Fibroblast of skin of back (primary cell): ENCODE data around the gene FRMD7.
A peak's percentile ranks its signal among the peaks of the same experiment; 100 is the strongest.
"Not testable (repeated sequence)": the region's sequence is repeated elsewhere in the genome, so short reads cannot be mapped to it uniquely, and the experiment has no call there.

ENCODE experiments used
- DNase-seq: peaks from one replicate; pipeline ENCODE4 v3.0.0-alpha.2; 2013

FRMD7 gene

DNA sequence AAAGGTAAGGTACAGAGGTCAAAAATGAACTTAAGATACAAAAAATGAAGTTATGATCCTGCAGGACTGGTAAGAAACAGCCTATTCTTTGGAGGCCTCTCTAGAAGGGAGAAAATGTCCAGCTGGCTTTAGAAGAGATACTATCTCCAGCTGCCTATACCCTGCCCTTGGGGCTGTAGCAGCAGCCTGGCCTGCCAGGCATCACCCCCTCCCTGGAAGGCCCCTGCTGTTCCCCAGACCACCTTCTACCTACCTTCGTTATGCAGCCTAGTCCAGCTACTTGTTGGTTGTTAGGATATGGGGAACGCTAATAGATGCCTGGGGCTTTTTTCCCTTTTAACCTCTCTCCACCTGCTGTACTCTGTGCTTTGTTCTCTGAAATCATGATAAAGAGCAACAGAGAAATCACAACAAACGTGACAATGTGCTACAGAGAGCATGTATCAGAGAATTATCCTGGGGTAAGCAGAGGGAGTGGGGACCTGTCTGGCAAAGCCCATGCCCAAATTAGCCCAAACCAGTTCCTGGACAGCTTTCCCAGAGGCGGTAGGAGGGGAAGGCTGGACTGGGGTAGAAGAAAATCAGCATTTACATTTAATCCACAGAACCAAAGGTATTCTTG is 34.5 kb downstream of the FRMD7 start:
- DNase-seq = no peak

- DNase-seq = peak; percentile 61
These were observed 35.3 kb downstream of the FRMD7 start for GRCh38 chrX:132092439-132093065.

DNA sequence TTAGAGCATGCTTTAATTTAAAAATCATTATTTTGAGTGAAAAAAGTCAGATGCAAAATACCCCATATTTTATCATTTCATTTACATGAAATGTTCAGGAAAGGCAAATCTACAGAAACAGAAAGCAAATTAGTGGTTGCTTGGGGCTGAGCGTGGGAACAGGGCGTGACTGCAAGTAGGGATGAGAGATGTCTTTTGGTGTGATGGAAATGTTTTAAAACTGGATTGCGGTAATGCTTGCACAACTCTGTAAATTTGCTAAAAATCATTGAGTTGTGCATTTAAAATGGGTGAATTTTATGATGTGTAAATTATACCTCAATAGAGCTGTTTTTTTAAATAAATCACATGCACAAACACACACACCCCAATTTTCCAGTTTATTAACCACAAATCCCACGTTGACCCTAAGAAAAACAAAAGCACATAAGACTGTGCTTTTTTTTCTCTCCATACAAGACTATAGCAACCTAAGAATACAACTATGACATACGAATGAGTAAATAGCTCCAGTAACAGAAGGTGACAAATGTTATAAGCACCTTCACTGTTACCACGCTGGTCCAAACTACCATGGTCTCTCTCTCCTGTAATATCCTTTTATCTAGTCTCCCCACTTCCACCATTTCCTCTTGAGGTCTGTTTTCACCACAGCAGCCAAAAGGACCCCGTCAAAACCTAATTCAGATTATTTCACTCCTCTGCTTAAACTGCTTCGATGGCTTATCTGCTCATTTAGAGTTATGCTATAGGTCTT is 37.2 kb downstream of the FRMD7 start:
- no peak for DNase-seq

DNA sequence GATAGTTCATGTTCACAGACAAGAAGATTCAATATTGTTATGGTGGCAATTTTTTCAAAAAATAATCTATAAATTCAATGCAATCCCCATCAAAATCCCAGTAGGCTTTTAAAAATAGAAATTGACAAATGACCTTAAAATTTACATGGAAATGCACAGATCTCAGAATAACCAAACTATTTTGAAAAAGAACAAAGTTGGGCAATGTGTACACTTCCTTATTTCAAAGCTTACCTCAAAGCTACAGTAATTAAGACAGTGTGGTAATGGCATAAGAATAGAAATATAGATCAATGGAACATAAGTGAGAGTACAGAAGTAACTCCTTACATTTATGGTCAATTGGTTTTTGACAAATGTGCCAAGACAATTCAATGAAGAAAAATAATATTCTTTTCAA is 39.0 kb downstream of the FRMD7 start:
- no peak for DNase-seq

DNA sequence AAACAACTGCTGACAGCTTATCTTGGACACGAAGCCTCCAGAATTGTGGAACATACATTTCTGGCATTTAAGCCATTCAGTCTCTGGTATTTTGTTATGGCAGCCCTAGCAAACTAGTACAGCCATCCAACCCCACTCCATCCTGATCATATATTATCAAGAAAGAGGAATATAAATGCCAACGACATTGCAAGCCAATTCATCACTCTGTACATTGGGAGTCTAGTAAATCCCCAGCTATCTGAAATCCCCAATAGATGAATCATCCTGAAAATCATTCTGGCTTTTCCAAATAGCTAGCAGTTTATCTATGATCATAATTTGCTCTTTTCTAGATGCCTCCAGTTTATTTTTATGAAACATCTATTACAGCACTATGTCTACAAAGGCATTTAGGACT is 41.1 kb downstream of the FRMD7 start:
- DNase-seq = peak; percentile 75

DNA sequence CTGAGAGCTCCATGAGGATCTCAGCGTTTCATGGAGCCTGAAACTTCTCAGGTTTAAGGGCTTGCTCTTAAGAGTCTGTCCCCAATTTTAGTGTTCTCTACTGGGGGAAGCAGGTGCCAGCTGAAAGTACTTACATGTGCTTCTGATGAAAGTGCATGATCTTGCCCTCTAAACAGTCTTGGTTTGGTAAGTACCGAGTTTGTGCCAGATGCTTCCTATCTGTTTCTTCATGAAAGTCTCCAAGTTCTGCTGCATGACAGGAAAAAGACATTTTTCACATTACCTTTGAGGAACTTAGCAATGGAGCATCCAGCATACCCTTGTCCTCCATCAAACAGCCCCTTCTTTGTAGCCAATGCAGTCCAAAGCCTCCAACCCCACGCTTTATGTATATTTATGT is 42.0 kb downstream of the FRMD7 start:
- no peak for DNase-seq

GRCh38 chrX:132077912-132078311 is 49.9 kb downstream of the FRMD7 start:
- no peak for DNase-seq

DNA sequence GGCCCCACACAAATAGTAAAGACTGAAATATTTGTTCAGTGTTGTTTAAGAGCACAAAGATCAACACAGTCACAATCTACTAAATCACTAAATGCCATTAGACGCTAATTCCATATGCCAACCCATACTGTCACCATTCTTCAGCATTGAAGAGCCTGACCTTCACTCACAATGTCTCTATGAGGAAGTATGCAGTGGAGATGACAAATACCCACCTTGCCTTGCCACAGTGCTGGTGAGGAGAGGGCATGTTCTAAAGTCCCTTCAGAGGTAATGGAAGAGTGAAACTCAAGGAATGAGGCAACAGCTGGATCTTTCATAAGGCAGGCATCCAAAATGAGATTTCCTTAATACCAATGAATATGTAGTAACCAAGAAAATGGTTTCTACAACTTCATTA is 50.4 kb downstream of the FRMD7 start:
- no peak for DNase-seq

GRCh38 chrX:132071254-132071653 is 56.6 kb downstream of the FRMD7 start:
- no peak for DNase-seq

GRCh38 chrX:132068405-132068804 is 59.4 kb downstream of the FRMD7 start:
- no peak for DNase-seq

DNA sequence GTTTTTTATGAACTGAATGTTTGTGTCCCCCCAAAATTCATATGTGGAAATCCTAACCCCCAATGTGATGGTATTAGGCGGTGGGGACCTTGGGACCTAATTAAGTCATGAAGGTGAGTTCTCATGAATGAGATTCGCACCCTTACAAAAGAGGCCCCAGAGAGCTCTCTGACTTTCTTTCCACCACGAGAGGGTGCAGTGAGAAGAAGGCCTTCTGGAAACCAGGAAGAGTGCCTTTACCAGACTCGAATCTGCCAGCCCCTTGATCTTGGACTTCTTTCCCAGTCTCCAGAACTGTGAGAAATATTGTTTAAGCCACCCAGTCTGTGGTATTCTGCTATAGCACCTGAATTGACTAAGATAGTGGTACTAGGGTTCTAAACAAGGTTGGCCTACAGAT is 64.0 kb downstream of the FRMD7 start:
- DNase-seq = no peak

GRCh38 chrX:132063334-132063733 is 64.5 kb downstream of the FRMD7 start:
- DNase-seq = no peak

GRCh38 chrX:132059973-132060540 is 67.8 kb downstream of the FRMD7 start:
- no peak for DNase-seq

DNA sequence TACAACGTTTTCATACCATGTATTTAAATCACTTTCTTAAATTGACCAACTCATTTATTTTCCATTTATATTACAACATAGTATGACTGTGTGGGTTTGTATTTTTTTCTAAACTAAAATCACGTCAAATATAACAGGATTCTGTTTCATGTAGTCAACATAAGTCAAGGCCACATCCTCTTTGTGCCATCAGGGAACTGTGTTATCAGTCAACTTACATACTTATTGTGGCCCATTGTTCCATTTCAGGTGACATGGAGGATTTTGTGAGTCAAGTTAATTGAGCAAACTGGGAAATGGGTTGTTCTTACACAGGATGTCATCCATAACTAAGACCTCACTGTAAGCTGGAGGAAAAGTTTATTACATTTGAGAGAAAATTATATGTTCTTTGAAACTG is 68.8 kb downstream of the FRMD7 start:
- DNase-seq = no peak

DNA sequence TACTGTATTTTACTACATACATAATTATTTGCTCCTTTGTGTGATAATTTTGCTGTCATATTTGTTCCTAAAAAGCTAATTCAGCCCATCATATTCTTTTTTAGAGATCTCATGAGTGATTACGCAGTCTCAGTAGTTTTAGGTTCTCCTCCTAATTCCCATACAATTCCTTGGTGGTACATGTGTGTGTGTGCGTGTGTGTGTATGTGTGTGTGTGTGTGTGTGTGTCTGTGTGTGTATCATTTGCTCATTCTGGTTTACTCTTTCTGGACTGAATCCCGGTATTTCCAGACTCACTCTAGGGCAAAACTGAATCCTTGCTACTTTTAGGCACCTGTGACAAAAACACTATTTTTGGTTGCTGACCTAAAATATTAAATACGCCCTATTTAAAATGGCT is 69.8 kb downstream of the FRMD7 start:
- DNase-seq = no peak

DNA sequence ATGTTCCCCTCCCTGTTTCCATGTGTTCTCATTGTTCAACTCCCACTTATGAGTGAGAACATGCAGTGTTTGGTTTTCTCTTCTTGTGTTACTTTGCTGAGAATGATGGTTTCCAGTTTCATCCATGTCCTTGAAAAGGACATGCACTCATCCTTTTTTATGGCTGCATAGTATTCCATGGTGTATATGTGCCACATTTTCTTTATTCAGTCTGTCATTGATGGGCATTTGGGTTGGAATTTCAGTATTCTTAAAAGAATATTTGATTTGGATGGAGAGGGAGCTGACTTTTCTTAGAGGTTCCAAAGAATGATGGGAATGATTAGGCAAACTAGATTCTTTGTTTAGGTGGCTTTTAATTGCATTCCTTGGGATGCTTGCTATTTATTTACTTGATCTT is 76.0 kb downstream of the FRMD7 start:
- DNase-seq = not testable (repeated sequence)

- no peak for DNase-seq
These were observed 81.3 kb downstream of the FRMD7 start for GRCh38 chrX:132046533-132046932.

DNA sequence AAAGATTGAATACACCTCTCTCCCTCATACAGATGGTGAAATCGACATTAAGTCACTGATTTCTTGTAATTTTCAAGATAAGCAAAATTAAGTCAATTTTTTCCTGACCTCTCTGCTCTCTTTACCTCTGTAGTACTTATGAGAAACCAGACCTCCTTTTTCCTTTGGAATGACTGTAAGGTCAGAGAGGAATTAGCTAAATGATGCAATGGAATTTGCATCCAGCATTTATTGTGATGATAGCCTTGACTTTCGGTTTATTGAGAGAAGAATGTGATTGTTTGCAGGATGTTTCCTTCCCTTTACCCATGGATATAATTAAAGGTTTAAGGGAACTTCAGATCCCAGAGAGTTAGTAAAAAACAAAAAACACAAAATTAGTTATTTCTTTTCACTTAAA is 82.4 kb downstream of the FRMD7 start:
- DNase-seq = no peak

- DNase-seq = no peak
These were observed 82.9 kb downstream of the FRMD7 start for GRCh38 chrX:132044953-132045352.

DNA sequence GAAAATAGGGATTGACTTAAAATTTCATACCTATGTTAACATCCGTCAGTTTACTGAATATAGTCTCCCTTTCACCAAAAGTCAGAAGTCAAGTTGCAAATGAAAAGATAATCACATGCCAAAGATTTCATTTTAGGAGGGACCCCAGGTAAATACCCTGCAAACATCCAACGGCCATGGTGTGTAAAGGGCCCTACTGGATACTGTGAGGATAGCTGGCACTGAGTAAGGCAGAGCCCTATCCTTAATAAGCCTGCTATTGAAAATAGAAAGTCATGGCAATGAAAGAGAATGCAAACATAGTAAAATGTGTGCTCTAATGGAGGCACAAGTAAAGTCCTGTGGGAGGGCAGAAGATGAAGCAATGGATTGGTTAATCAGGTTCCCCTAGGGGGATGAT is 83.8 kb downstream of the FRMD7 start:
- DNase-seq = no peak

- DNase-seq = peak; percentile 41
These were observed 86.8 kb downstream of the FRMD7 start for GRCh38 chrX:132041015-132041414.

DNA sequence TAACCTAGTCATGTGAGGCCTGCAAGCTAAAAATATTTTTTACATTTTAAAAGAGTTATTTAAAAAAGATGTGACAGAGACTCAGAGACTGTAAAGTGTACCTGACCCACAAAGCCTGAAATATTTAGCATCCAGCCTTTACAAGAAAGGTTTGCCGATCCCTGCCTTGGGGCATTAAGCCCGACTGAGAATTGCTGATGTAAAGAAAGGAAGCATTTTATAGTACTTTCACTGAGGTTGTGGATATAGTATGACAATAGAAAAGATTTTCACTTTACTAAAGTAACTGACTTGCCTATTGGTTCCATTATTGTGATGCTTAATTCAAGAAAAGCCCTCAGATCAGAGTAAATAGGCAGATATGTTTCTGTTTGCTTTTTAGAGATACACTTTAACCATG is 87.8 kb downstream of the FRMD7 start:
- no peak for DNase-seq

DNA sequence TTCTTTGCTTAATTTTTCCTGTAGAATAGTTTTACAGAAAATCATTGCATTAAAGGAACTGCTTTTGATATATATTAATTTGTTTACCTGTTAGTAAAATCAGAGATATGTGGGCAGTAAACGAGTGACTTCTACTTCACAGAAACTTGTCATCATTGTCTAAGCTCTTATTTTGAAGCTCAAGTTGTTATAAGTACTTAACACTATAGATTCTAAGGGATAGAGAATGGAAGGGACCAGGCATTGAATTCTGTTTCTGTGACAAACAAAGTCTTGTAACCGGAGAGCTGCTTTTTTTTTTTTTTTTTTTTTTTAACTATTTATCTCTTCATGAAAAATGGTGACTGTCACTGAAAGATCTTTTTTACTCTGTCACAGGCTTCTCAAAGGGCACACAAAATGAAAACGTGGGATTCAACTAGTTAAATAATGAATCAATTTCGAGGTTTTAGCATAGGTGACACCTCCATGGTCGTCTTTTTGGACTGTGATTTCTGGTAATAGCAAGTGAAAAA is 90.3 kb downstream of the FRMD7 start:
- DNase-seq = no peak

GRCh38 chrX:132034648-132035047 is 93.2 kb downstream of the FRMD7 start:
- DNase-seq = no peak
